Muscle of leg (tissue), 11 donors: ENCODE results near the gene ARHGAP4. TPM values are rescaled to one million over a fixed set of nuclear protein-coding genes. Genes with fewer than 3 reads are reported as not detected.

Experiments
- DNase-seq: peaks from one replicate; pipeline ENCODE4 v3.0.0; 2013
- H3K27ac ChIP-seq: one replicate; pipeline ENCODE4 v1.5.1; 2013; ENCODE audit warnings: mild to moderate bottlenecking, low read length, control low read depth
- H3K27me3 ChIP-seq: one replicate; pipeline ENCODE4 v1.6.1; 2013; ENCODE audit warnings: low read length; ENCODE audit not compliant: control insufficient read depth, insufficient read depth
- H3K36me3 ChIP-seq: one replicate; pipeline ENCODE4 v1.6.1; 2013; ENCODE audit warnings: low read length; ENCODE audit not compliant: control insufficient read depth, insufficient read depth
- H3K4me1 ChIP-seq: one replicate; pipeline ENCODE4 v1.6.1; 2013; ENCODE audit warnings: low read length; ENCODE audit not compliant: control insufficient read depth, insufficient read depth
- H3K4me3 ChIP-seq: one replicate; pipeline ENCODE4 v1.5.1; 2013; ENCODE audit warnings: low read length, control low read depth
- H3K9me3 ChIP-seq: replicated peaks from 2 replicates; pipeline ENCODE4 v1.6.1; 2013; ENCODE audit warnings: low read depth, low read length; ENCODE audit not compliant: control insufficient read depth
- WGBS: methylation state at CpG from one replicate; pipeline ENCODE4 v1.1.5; 2013; ENCODE audit warnings: missing lambda C conversion rate; ENCODE audit not compliant: insufficient coverage; 5-methylcytosine and 5-hydroxymethylcytosine counted together
- polyA plus RNA-seq, 8 donors: library from polyadenylated mRNA; unstranded; fragments of 120-200 nt; gene quantifications; one replicate each; pipeline versions ENCODE4 v1.2.1 to v1.2.3, GENCODE V29; 2013; ENCODE audit warnings: inconsistent platforms in 1 of 8, low replicate concordance in 1 of 8; ENCODE audit not compliant: insufficient read length in 8 of 8, insufficient read depth in 1 of 8
- total RNA-seq: library from RNA; stranded (reverse); fragments of 120-200 nt; gene quantifications from one replicate; pipeline ENCODE4 v1.2.4, GENCODE V29; 2013

ARHGAP4 gene
- total and polyA plus RNA-seq, 9 donors, result 15.1 to 30.8 (median 20.0) TPM

DNA sequence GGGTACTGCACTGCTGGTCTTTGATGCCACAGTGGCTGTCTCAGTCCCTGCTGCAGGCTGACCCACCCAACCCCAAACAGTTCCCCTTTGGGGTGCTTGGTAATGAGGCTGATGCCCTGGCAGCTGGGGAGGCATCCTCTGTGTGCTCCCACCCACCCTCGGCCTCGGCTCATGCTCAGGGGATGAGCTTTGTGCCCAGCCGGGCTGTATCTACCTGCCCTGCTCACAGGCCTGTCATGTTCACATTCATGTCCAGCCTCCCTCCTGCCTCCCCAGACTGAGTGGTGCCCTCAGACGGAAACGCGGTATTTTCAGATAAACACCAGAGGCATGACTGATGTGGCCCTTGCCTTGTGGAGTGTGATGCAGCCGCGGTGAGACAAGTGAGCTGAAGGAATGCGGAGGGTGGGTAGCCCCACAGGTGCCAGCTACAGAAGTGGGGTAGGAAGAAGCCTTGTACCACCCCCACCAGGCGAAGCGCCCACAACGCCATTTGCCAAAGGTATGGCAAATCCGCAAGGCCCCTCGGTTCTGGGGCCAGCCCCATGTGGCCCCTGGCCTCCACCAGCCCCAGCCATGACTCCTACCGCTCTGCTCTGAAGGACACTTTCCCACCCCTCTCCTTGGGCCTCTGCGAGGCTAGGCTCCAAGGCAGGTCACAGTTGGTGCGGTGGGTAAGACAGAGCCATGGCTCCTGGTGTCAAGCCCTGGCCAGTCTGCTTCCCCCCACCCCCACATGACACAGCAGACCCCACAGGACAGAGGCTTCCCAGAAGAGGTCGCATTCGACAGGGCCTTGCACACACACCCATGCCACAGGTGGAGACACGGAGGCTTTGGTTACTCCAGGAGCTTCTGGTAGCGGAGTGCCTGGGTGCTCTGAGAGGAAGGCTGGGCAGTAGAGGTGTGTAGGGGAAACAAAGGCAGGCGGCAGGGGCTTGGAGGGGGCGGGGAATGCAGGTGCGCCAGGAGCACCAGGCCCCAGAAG, 20.2 kb upstream of the ARHGAP4 start:
- Histone ChIP-seq H3K36me3 (peaks cover 36% of the 10 kb centered on the region), H3K27me3 (peaks cover 24% of the 10 kb centered on the region), H3K27ac (no peak overlapping the region), H3K4me1 (peaks cover 26% of the 10 kb centered on the region), H3K9me3 (no peaks in the 10 kb centered on the region), H3K4me3 (no peak overlapping the region)
- 85% methylated on average over 20 of the region's 24 CpGs for WGBS
- no peak for DNase-seq

DNA sequence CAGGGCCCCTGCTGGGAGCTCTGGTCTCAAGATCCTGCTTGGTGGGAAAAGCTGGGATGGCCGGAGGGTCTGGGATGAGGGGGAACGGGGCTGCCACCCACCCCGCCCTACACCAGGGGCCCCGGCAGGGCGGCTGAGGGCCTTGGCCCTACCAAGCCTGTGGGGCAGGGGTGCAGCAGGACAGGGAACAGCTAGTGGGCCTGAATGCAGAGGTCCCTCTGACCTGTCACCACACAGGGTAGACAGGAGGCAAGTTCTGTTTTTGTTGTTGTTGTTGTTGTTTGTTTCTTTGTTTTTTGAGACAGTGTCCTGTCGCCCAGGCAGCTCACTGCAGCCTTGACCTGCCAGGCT, 18.7 kb upstream of the ARHGAP4 start:
- WGBS, result 86% methylated on average over 1 of the region's 6 CpGs
- Histone ChIP-seq H3K27ac (no peak overlapping the region), H3K9me3 (no peaks in the 10 kb centered on the region), H3K4me1 (peaks cover 20% of the 10 kb centered on the region), H3K27me3 (peaks cover 31% of the 10 kb centered on the region), H3K4me3 (no peak overlapping the region), H3K36me3 (peaks cover 22% of the 10 kb centered on the region)
- no peak for DNase-seq

DNA sequence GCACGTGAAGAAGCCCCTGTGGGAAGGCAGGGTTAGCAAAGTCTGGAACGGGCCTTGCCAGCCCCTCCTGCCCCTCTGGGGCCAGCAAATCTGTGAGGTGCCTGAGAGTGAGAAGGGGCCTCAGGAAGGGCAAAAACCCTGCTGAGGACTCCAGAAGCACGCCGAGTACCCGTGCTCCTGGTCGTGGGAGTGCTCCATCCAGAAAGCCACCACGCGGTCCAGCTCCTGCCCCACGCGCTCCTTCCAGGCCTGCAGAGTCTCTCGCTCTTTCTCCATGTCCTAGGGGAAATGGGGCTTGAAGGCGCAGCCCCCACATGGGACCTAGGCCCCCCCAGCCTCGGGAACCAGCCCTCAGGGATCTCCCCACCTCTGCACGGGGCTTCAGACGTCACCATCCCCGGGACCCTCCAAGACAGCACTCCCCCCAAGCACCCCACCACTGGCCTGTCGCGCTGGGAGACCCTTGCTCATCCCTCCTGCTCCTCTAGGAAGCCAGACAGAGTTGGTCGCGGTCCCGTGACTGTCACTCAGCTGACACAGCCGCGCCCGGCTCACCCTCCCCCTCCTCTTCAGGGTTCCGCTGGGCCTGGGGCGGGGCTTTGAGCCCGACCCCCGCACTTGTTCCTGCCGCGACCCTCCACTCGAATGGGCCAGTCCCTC, 18.2 kb upstream of the ARHGAP4 start, which contains the start of gene RENBP:
RENBP (minus strand) TSS at position 504 of the 660 bp plus-strand sequence; CDS start at position 471, 33 bp downstream.
- Histone ChIP-seq H3K4me3 (peak within 1 kb of the TSS; percentile 12), H3K36me3 (peaks cover 17% of the 10 kb centered on the region), H3K9me3 (no peaks in the 10 kb centered on the region), H3K27me3 (peaks cover 36% of the 10 kb centered on the region), H3K27ac (no peak within 1 kb of the TSS), H3K4me1 (peaks cover 14% of the 10 kb centered on the region)
- no peak for DNase-seq
- 46% methylated on average over 22 of the region's 31 CpGs for WGBS

GRCh38 chrX:153941336-153942252, 15.5 kb upstream of the ARHGAP4 start:
- H3K36me3 ChIP-seq, result no peaks in the 10 kb centered on the region
- no peak for DNase-seq
- H3K27me3 ChIP-seq, result peaks cover 44% of the 10 kb centered on the region
- no peak overlapping the region for H3K27ac ChIP-seq
- 30% methylated on average over 9 of the region's 23 CpGs for WGBS
- H3K4me1 ChIP-seq, result peaks cover 2% of the 10 kb centered on the region
- H3K4me3 ChIP-seq, result no peak overlapping the region
- no peaks in the 10 kb centered on the region for H3K9me3 ChIP-seq

DNA sequence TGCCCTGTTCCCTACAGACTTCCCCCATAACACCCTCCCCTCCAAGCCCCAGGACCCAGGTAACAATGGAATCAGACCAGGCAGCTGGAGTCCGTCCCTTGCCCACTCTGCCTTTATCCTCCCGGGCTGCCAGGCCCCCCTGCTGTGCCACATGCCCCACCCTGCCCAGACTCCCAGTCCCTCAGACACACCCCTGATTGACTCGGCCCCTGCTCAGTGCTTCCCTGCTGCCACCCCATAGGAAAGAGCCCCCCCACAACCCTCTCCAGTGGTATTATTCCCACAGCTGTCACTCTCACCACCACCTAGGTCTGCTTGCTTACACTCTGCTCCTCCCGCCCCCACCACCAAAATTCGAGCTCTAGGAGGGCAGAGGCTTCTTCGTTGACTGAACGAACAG, 13.5 kb upstream of the ARHGAP4 start:
- DNase-seq, result no peak
- peaks cover 48% of the 10 kb centered on the region for H3K27me3 ChIP-seq
- no peak overlapping the region for H3K4me3 ChIP-seq
- no peaks in the 10 kb centered on the region for H3K9me3 ChIP-seq
- 51% methylated on average over 7 of the region's 7 CpGs for WGBS
- no peaks in the 10 kb centered on the region for H3K36me3 ChIP-seq
- H3K27ac ChIP-seq, result no peak overlapping the region
- peaks cover 6% of the 10 kb centered on the region for H3K4me1 ChIP-seq

DNA sequence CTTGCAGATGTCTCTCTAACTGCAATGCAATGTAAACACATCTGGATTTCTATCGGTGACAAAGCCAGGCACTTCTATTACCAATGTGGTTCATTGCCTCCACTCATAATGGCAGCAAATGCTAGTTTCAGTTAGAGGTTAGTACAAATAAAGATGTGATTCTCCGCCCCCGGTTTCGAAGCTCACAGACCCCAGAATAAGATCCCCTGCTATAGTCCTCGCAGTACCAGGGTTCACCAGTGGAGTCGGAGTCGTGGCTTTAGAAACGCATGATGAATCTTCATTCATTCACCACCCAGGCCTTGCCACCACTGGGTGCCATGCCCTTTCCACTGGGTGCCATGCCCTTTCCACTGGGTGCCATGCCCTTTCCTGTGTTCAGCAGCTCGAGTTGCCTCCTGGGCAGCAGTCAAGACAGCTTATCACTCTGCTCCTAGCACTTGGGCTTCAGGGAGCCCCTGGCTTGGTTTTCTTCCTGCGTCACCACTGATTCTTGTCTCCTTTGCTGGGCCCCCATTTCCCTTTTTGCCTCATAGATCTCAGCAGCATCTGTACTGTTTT, 12.2 kb upstream of the ARHGAP4 start:
- H3K4me1 ChIP-seq, result peaks cover 12% of the 10 kb centered on the region
- no peak for DNase-seq
- H3K27me3 ChIP-seq, result peaks cover 44% of the 10 kb centered on the region
- H3K36me3 ChIP-seq, result peaks cover 3% of the 10 kb centered on the region
- H3K9me3 ChIP-seq, result no peaks in the 10 kb centered on the region
- no peak overlapping the region for H3K4me3 ChIP-seq
- WGBS, result 77% methylated on average over 9 of the region's 10 CpGs
- H3K27ac ChIP-seq, result no peak overlapping the region

- peaks cover 37% of the 10 kb centered on the region for H3K27me3 ChIP-seq
- no peak overlapping the region for H3K4me3 ChIP-seq
- H3K36me3 ChIP-seq, result peaks cover 13% of the 10 kb centered on the region
- H3K4me1 ChIP-seq, result peaks cover 12% of the 10 kb centered on the region
- H3K9me3 ChIP-seq, result no peaks in the 10 kb centered on the region
- no peak overlapping the region for H3K27ac ChIP-seq
- DNase-seq, result no peak
- no CpG with 5 or more reads among the region's 3 CpGs for WGBS
Observed at GRCh38 chrX:153937056-153937455, 11.0 kb upstream of the ARHGAP4 start.

- H3K4me3 ChIP-seq, result peak overlapping the region; percentile 33
- no peaks in the 10 kb centered on the region for H3K9me3 ChIP-seq
- H3K36me3 ChIP-seq, result peaks cover 28% of the 10 kb centered on the region
- 40% methylated on average over 21 of the region's 32 CpGs for WGBS
- H3K4me1 ChIP-seq, result peaks cover 12% of the 10 kb centered on the region
- no peak overlapping the region for H3K27ac ChIP-seq
- peaks cover 40% of the 10 kb centered on the region for H3K27me3 ChIP-seq
- no peak for DNase-seq
Observed at GRCh38 chrX:153935326-153935851, 9.3 kb upstream of the ARHGAP4 start.

DNA sequence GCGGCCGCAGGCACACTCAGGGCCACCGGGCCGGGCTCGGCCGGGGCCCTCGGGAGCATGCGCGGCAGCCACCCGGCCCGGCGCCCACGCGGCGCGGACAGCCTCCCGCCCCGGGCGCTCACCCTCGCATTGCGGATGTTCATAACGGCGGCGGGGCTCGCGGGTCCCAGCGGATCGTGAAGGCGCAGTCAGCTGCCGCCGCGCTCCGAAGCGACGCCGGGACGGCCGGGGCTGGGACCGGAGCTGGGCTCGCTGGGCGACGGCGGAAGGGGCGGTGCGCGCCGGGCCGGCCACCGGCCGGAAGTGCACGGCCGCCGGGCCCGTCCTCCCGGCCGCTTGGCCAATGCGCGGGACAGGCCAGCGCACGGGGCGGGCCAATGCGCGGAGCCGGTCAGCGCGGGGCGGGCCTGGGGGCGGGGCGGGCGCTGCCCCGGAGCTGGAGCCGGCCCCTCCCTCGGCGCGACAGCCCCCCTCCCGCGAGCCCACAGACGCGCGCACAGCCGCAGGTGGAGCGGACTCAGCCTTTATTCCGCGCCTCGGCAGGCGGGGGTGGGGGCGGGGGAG, 8.8 kb upstream of the ARHGAP4 start, which contains the start of gene NAA10:
NAA10 (minus strand) TSS at position 276 of the 564 bp plus-strand sequence; CDS start at position 143, 133 bp downstream.
- Histone ChIP-seq H3K36me3 (peaks cover 30% of the 10 kb centered on the region), H3K9me3 (no peaks in the 10 kb centered on the region), H3K27me3 (peaks cover 35% of the 10 kb centered on the region), H3K4me1 (peaks cover 12% of the 10 kb centered on the region), H3K4me3 (peak within 1 kb of the TSS; percentile 64), H3K27ac (no peak within 1 kb of the TSS)
- WGBS, result 16% methylated on average over 70 of the region's 87 CpGs
- peak; percentile 91 for DNase-seq
